HG02571 (cell line): Measurements from ENCODE around the gene DNAJC27.
"Not testable (repeated sequence)": the region's sequence is repeated elsewhere in the genome, so short reads cannot be mapped to it uniquely, and the experiment has no call there.

Experiments
- ATAC-seq: cut with Tn5 transposase; IDR thresholded peaks from one replicate; pipeline ENCODE4 v1.9.1; 2021; ENCODE audit warnings: mild to moderate bottlenecking, moderate library complexity; ENCODE audit not compliant: unreplicated experiment

Gene DNAJC27

GRCh38 chr2:24971536-24972314, at the start of gene DNAJC27:
TSS of gene DNAJC27 (minus strand) at chr2:24971955. CDS start at chr2:24971904, 51 bp downstream.
- peak; percentile 93 for ATAC-seq

DNA sequence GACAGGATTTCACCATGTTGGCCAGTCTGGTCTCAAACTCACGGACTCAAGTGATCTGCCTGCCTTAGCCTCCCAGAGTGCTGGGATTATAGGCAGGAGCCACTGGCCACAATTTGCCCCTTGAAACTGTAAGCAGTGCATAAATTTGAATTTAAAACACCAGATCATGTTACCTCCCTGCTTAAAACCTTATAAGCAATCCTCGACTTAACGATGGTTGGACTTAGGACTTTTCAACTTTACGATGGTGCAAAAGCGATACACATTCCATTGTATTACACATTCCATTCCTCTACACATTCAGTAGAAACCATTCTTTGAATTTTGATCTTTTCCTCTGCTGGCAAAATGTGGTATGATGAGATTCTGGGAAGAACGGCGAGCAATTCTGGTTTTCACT, 46.9 kb upstream of the DNAJC27 start:
- ATAC-seq, result no peak

GRCh38 chr2:25014631-25015030, 42.9 kb upstream of the DNAJC27 start:
- ATAC-seq, result no peak

DNA sequence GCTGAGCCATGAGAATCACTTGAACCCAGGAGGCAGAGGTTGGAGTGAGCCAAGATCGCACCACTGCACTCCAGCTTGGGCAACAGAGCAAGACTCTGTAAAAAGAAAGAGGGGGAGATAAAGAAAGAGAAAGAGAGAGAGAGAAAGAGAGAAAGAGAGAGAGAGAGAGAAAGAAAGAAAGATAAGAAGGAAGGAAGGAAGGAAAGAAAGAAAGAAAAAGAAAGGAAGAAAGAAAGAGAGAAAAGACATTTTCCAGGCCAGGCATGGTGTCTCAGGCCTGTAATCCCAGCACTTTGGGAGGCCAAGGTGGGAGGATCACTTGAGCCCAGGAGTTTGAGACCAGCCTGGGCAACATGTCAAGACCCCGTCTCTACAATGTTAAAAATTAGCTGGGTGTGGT, 39.6 kb upstream of the DNAJC27 start:
- not testable (repeated sequence) for ATAC-seq

GRCh38 chr2:25009954-25010353, 38.2 kb upstream of the DNAJC27 start:
- no peak for ATAC-seq

DNA sequence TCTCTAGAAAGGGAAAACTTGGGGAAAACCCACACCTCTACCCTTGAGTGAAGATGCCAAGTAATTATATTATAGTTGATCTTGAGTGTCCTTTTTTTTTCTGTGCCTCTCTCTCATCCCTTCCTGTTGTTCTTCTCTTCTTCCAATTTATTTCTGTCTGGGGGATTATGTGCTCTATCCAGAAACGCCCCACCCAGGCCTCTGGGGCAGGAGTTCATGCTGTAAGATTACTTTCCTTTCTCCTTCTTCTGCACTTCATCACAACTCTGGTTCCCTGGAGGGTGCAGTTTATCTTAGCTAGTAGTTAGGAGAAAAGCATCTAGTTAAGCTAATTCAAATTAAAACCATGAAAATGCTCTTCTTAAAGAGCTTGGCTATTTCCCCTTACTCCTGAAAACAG, 30.3 kb upstream of the DNAJC27 start:
- no peak for ATAC-seq

- ATAC-seq, result no peak
These were observed 29.5 kb upstream of the DNAJC27 start for GRCh38 chr2:25001325-25001637.

GRCh38 chr2:25000503-25001324, 29.0 kb upstream of the DNAJC27 start:
- no peak for ATAC-seq

- no peak for ATAC-seq
These were observed 28.3 kb upstream of the DNAJC27 start for GRCh38 chr2:25000036-25000435.

GRCh38 chr2:24999097-24999496, 27.3 kb upstream of the DNAJC27 start:
- not testable (repeated sequence) for ATAC-seq

- ATAC-seq, result no peak
These were observed 22.5 kb upstream of the DNAJC27 start for GRCh38 chr2:24994146-24994724.

- no peak for ATAC-seq
These were observed 21.8 kb upstream of the DNAJC27 start for GRCh38 chr2:24993406-24994145.

DNA sequence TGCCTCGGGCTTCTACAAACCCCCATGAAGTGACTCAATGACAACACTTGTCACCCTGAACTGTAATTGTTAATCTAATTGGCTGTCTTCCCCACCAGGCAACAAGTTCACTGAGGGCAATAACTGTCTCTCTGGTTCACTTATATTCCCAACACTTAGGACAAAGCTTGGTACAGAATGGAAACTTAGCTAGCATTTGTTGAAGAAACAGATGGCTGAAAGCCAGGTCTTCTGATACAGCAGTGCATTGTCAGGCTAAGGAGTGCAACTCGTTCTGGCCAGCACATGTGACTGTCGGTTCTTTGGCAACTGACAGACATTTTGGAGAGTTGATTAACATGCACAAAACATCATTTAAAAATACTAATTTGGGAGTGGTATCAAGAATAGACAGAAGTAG, 14.6 kb upstream of the DNAJC27 start:
- ATAC-seq, result no peak

- no peak for ATAC-seq
These were observed 13.8 kb upstream of the DNAJC27 start for GRCh38 chr2:24985511-24985910.

DNA sequence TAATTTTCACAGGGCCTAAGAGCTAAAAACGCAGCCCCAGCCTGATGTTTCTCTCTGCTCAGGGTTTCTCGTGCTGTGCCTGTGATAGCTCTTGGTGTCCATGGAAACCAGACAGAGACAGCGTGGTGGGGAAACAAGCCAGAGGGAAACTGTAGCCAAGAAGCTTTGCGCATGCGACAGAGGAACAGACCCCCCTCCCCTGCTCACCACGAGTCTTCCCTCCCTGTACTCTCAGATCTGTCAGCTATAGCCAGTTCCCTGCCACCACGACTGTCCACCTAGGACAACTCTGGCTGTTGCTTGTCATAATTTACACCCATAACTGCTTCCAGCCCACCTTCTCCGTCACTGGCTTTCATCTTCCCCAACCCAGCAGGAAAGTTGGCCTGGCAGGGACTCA, 13.2 kb upstream of the DNAJC27 start:
- ATAC-seq, result no peak

- no peak for ATAC-seq
These were observed 9.8 kb upstream of the DNAJC27 start for GRCh38 chr2:24981411-24982136.

- no peak for ATAC-seq
These were observed 6.9 kb upstream of the DNAJC27 start for GRCh38 chr2:24978661-24979060.

DNA sequence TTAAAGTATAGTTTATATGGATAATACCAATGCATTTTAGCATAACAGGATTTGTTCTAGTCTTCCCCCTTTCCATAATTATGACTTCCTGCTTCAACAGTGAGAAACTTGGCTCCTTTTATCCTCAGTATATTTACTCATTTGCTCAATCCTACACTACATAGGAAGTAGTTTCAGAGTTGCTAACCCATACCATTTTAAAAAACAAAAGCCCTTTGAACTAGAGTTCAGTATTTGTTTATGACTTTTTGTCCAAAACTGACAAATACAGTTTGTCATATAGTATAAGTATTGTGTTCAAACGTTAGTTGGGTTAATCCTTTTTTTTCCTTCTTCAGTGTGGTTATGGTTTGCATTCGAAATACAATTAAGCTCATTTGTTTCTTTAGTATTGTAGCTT, 5.9 kb upstream of the DNAJC27 start:
- no peak for ATAC-seq

DNA sequence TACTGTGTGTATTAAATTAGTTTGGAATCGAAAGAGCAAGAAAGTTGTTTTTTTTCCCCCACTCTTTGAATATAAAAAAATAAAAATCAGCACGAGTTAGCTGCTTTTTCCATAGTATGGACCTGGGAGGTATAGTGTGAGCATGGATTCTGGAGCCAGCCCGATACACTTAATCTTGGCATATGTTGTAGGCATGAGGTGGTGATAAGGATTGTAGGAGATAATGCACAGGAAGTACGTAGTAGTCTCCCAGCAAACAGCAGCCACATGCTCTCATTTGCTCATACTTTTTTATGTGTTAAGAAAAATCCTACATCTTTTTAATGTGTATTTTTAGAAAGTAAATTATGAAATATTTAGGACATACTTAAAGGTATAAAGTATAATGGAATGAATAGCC, 2.1 kb upstream of the DNAJC27 start:
- no peak for ATAC-seq

GRCh38 chr2:24972315-24972961, 683 bp upstream of the DNAJC27 start:
- no peak for ATAC-seq
